ENCODE data around the gene TFAP2E. TPM values are rescaled to one million over a fixed set of nuclear protein-coding genes. Genes with fewer than 3 reads are reported as not detected.

TFAP2E gene
- total RNA-seq, 4 donors from 2014 or later = 1.4 TPM; not detected in 3

- no peaks in the 10 kb centered on the region for H3K4me1 ChIP-seq
- no peak overlapping the region for H3K4me3 ChIP-seq
- TF ChIP-seq POLR2A (IDR thresholded peaks at IDR 0.05) = no peak
- no peak for TF ChIP-seq CTCF (IDR thresholded peaks at IDR 0.05)
- no peak for DNase-seq
- no peaks in the 10 kb centered on the region for H3K9me3 ChIP-seq
- no peaks in the 10 kb centered on the region for H3K36me3 ChIP-seq
- no peak overlapping the region for H3K27ac ChIP-seq
- no peaks in the 10 kb centered on the region for H3K27me3 ChIP-seq
These were observed 18.1 kb downstream of the TFAP2E start for GRCh38 chr1:35591211-35591610.

GRCh38 chr1:35592991-35593769 is 20.1 kb downstream of the TFAP2E start:
- Histone ChIP-seq H3K4me1 (no peaks in the 10 kb centered on the region), H3K27me3 (no peaks in the 10 kb centered on the region), H3K36me3 (no peaks in the 10 kb centered on the region), H3K4me3 (no peak overlapping the region), H3K27ac (no peak overlapping the region), H3K9me3 (no peaks in the 10 kb centered on the region)
- TF ChIP-seq POLR2A (IDR thresholded peaks at IDR 0.05) (no peak), CTCF (IDR thresholded peaks at IDR 0.05) (no peak)
- no peak for DNase-seq

GRCh38 chr1:35594005-35594760 is 21.1 kb downstream of the TFAP2E start:
- DNase-seq = no peak
- Histone ChIP-seq H3K27ac (no peak overlapping the region), H3K36me3 (no peaks in the 10 kb centered on the region), H3K27me3 (no peaks in the 10 kb centered on the region), H3K4me3 (no peak overlapping the region), H3K4me1 (no peaks in the 10 kb centered on the region), H3K9me3 (no peaks in the 10 kb centered on the region)
- TF ChIP-seq CTCF (IDR thresholded peaks at IDR 0.05) = no peak

GRCh38 chr1:35595684-35596083 is 22.6 kb downstream of the TFAP2E start:
- no peaks in the 10 kb centered on the region for H3K4me1 ChIP-seq
- no peak overlapping the region for H3K27ac ChIP-seq
- H3K36me3 ChIP-seq = no peaks in the 10 kb centered on the region
- TF ChIP-seq CTCF (IDR thresholded peaks at IDR 0.05) = no peak
- TF ChIP-seq POLR2A (IDR thresholded peaks at IDR 0.05) = no peak
- no peak overlapping the region for H3K4me3 ChIP-seq
- DNase-seq = no peak
- H3K9me3 ChIP-seq = no peaks in the 10 kb centered on the region
- H3K27me3 ChIP-seq = no peaks in the 10 kb centered on the region

GRCh38 chr1:35597870-35598269 is 24.8 kb downstream of the TFAP2E start:
- Histone ChIP-seq H3K9me3 (no peaks in the 10 kb centered on the region), H3K27me3 (no peaks in the 10 kb centered on the region), H3K4me1 (no peaks in the 10 kb centered on the region), H3K27ac (no peak overlapping the region), H3K36me3 (peaks cover 0 to 14% (median 0%) of the 10 kb centered on the region in 3 donors), H3K4me3 (no peak overlapping the region)
- TF ChIP-seq POLR2A (IDR thresholded peaks at IDR 0.05) (no peak), CTCF (IDR thresholded peaks at IDR 0.05) (no peak)
- DNase-seq = no peak
